ACHN (cell line): ENCODE measurements around the gene GNMT.

ENCODE experiments used
- DNase-seq: peaks from one replicate; pipeline ENCODE4 v3.0.0-alpha.2; 2015
- in situ Hi-C: cut with HindIII; loops from 2 replicates; pipeline ENCODE4 v1.10.0; 2017; ENCODE audit warnings: low sequenced_read_pairs, low pct_ligation_motif_present, low pct_unique_long_range_greater_than_20kb

Gene GNMT

GRCh38 chr6:42960243-42961019 is at the start of gene GNMT:
GNMT (plus strand) TSS chr6:42960754; CDS start chr6:42960768, 14 bp downstream.
- in situ Hi-C loops = no loop called here
- DNase-seq = peak; percentile 39

- no peak for DNase-seq
- in situ Hi-C loops = no loop called here
These were observed 49.2 kb upstream of the GNMT start for GRCh38 chr6:42911171-42912021.

GRCh38 chr6:42914546-42914945 is 46.0 kb upstream of the GNMT start:
- DNase-seq = no peak
- in situ Hi-C loops = no loop called here

- in situ Hi-C loops = no loop called here
- DNase-seq = no peak
These were observed 44.8 kb upstream of the GNMT start, which contains the start of gene PTCRA for GRCh38 chr6:42915732-42916131. PTCRA (plus strand) TSS chr6:42916053; CDS start chr6:42916070, 17 bp downstream.

- no peak for DNase-seq
These were observed 44.3 kb upstream of the GNMT start for GRCh38 chr6:42916288-42916687.

GRCh38 chr6:42921801-42922200 is 38.8 kb upstream of the GNMT start:
- no peak for DNase-seq
- in situ Hi-C loops = no loop called here

More at GRCh38 chr6:42916288-42916687, 44.3 kb upstream of the GNMT start:
- in situ Hi-C loops = no loop called here

GRCh38 chr6:42923666-42924065 is 36.9 kb upstream of the GNMT start:
- DNase-seq = no peak
- in situ Hi-C loops = no loop called here

- DNase-seq = no peak
- in situ Hi-C loops = no loop called here
These were observed 35.2 kb upstream of the GNMT start for GRCh38 chr6:42925248-42925857.

- peak; percentile 97 for DNase-seq
- in situ Hi-C loops = no loop called here
These were observed 31.4 kb upstream of the GNMT start, which contains the start of gene CNPY3 for GRCh38 chr6:42928986-42929820. CNPY3 (plus strand) TSS chr6:42929480; CDS start chr6:42929571, 91 bp downstream.

GRCh38 chr6:42929821-42930360 is 30.7 kb upstream of the GNMT start:
- in situ Hi-C loops = no loop called here
- peak; percentile 59 for DNase-seq

GRCh38 chr6:42932412-42932811 is 28.1 kb upstream of the GNMT start:
- DNase-seq = no peak
- in situ Hi-C loops = no loop called here

GRCh38 chr6:42933205-42933604 is 27.3 kb upstream of the GNMT start:
- in situ Hi-C loops = no loop called here
- DNase-seq = no peak

GRCh38 chr6:42935322-42935721 is 25.2 kb upstream of the GNMT start:
- DNase-seq = no peak
- in situ Hi-C loops = no loop called here

- DNase-seq = no peak
- in situ Hi-C loops = no loop called here
These were observed 24.2 kb upstream of the GNMT start for GRCh38 chr6:42936398-42936797.

- peak; percentile 29 for DNase-seq
- in situ Hi-C loops = no loop called here
These were observed 22.8 kb upstream of the GNMT start for GRCh38 chr6:42937548-42938427.

- in situ Hi-C loops = no loop called here
- no peak for DNase-seq
These were observed 22.1 kb upstream of the GNMT start for GRCh38 chr6:42938428-42938796.
